Kidney epithelial cell (primary cell): ENCODE results near the gene HABP4. TPM values are rescaled to one million over a fixed set of nuclear protein-coding genes. Genes with fewer than 3 reads are reported as not detected.

ENCODE experiments used
- DNase-seq: peaks from one replicate; pipeline ENCODE4 v3.0.0-alpha.2; 2010; ENCODE audit warnings: low read depth
- H3K27me3 ChIP-seq: 2 replicates; pipeline ENCODE4 v1.6.0; 2011; ENCODE audit warnings: low read length; ENCODE audit not compliant: control insufficient read depth, insufficient read depth
- H3K36me3 ChIP-seq: 2 replicates; pipeline ENCODE4 v1.5.1; 2011; ENCODE audit warnings: low read length; ENCODE audit not compliant: control insufficient read depth, insufficient read depth
- H3K4me3 ChIP-seq: 2 replicates; pipeline ENCODE4 v1.5.1; 2011; ENCODE audit warnings: low read depth, mild to moderate bottlenecking, control low read depth, low read length
- total RNA-seq: library from RNA; depleted of rRNA; stranded (reverse); fragments of >200 nt; gene quantifications from 2 replicates; pipeline ENCODE4 v1.2.3, GENCODE V29; 2015
- TF ChIP-seq, protein P1 (sequence below): IDR thresholded peaks from 2 replicates; pipeline ENCODE4 v1.5.1; 2011; ENCODE audit warnings: mild to moderate bottlenecking, moderate library complexity, low read length, control low read depth, inconsistent platforms; ENCODE audit not compliant: insufficient read depth, poor library complexity, severe bottlenecking

The HABP4 gene
- total RNA-seq, 1 donor from 2014 or later, result 26.7 TPM

GRCh38 chr9:96494215-96494800 is 44.3 kb downstream of the HABP4 start:
- no peak for DNase-seq
- Histone ChIP-seq H3K27me3 (no peaks in the 10 kb centered on the region), H3K4me3 (no peak overlapping the region), H3K36me3 (peaks cover 1% of the 10 kb centered on the region)
- TF ChIP-seq, protein P1, sequence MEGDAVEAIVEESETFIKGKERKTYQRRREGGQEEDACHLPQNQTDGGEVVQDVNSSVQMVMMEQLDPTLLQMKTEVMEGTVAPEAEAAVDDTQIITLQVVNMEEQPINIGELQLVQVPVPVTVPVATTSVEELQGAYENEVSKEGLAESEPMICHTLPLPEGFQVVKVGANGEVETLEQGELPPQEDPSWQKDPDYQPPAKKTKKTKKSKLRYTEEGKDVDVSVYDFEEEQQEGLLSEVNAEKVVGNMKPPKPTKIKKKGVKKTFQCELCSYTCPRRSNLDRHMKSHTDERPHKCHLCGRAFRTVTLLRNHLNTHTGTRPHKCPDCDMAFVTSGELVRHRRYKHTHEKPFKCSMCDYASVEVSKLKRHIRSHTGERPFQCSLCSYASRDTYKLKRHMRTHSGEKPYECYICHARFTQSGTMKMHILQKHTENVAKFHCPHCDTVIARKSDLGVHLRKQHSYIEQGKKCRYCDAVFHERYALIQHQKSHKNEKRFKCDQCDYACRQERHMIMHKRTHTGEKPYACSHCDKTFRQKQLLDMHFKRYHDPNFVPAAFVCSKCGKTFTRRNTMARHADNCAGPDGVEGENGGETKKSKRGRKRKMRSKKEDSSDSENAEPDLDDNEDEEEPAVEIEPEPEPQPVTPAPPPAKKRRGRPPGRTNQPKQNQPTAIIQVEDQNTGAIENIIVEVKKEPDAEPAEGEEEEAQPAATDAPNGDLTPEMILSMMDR, result no peak

DNA sequence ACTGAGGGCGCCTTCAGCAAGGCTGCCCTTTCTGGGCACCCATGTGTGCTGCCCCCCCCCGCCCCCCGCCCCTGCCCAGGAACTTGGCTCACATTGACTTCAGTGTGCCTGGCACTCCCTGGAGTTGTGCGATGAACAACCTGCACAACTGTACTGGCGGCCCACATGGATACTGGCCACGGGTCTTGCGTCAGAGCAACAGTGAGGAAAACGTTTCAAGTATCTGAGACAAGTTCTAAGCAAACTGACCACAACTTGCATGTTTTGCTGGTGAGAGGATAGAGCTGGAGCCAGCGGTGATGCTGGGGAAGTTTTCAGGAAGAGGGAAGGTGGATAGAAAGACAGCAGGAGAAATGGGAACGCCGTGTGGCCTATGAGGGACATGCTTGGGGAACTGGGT is 45.4 kb downstream of the HABP4 start:
- DNase-seq, result no peak
- TF ChIP-seq, protein P1, result no peak

GRCh38 chr9:96496368-96497116 is 46.6 kb downstream of the HABP4 start:
- Histone ChIP-seq H3K36me3 (peaks cover 1% of the 10 kb centered on the region), H3K4me3 (no peak overlapping the region), H3K27me3 (no peaks in the 10 kb centered on the region)
- TF ChIP-seq, protein P1, result no peak
- DNase-seq, result no peak

More for the DNA sequence above, 45.4 kb downstream of the HABP4 start:
- H3K36me3 ChIP-seq, result peaks cover 1% of the 10 kb centered on the region
- H3K27me3 ChIP-seq, result no peaks in the 10 kb centered on the region
- no peak overlapping the region for H3K4me3 ChIP-seq

- H3K27me3 ChIP-seq, result no peaks in the 10 kb centered on the region
- no peak for DNase-seq
- no peak overlapping the region for H3K4me3 ChIP-seq
- H3K36me3 ChIP-seq, result peaks cover 1% of the 10 kb centered on the region
- TF ChIP-seq, protein P1, result no peak
Measured at GRCh38 chr9:96497117-96497399, 47.1 kb downstream of the HABP4 start.

GRCh38 chr9:96498796-96499195 is 48.8 kb downstream of the HABP4 start:
- TF ChIP-seq, protein P1, result no peak
- Histone ChIP-seq H3K27me3 (no peaks in the 10 kb centered on the region), H3K4me3 (no peak overlapping the region), H3K36me3 (no peaks in the 10 kb centered on the region)
- no peak for DNase-seq

GRCh38 chr9:96499257-96499656 is 49.3 kb downstream of the HABP4 start:
- no peak for DNase-seq
- Histone ChIP-seq H3K27me3 (no peaks in the 10 kb centered on the region), H3K36me3 (no peaks in the 10 kb centered on the region), H3K4me3 (no peak overlapping the region)
- TF ChIP-seq, protein P1, result no peak
